Endodermal cell (in vitro differentiated cells): ENCODE measurements around the gene DLG2. TPM values are rescaled to one million over a fixed set of nuclear protein-coding genes. Genes with fewer than 3 reads are reported as not detected.

Source experiments
- DNase-seq: peaks from one replicate; pipeline ENCODE4 v3.0.0-alpha.2; 2017
- H3K27ac ChIP-seq: 2 replicates; pipeline ENCODE4 v1.5.1; 2013; ENCODE audit warnings: mild to moderate bottlenecking, low read depth, low read length, moderate library complexity
- H3K27me3 ChIP-seq: 2 replicates; pipeline ENCODE4 v1.6.1; 2013; ENCODE audit warnings: mild to moderate bottlenecking, low read length, moderate library complexity; ENCODE audit not compliant: insufficient read depth, control insufficient read depth, poor library complexity, severe bottlenecking
- H3K36me3 ChIP-seq: 2 replicates; pipeline ENCODE4 v1.7.0; 2013; ENCODE audit warnings: mild to moderate bottlenecking, low read length, moderate library complexity; ENCODE audit not compliant: control insufficient read depth, insufficient read depth
- H3K4me1 ChIP-seq: one replicate; pipeline ENCODE4 v1.7.0; 2013; ENCODE audit warnings: low read length; ENCODE audit not compliant: control insufficient read depth, insufficient read depth
- H3K4me3 ChIP-seq: 2 replicates; pipeline ENCODE4 v1.5.1; 2013; ENCODE audit warnings: mild to moderate bottlenecking, low read length, moderate library complexity
- H3K9ac ChIP-seq: 2 replicates; pipeline ENCODE4 v1.6.1; 2013; ENCODE audit warnings: mild to moderate bottlenecking, low read length, moderate library complexity; ENCODE audit not compliant: poor library complexity, severe bottlenecking; ENCODE audit errors: extremely low read depth
- H3K9me3 ChIP-seq: 2 replicates; pipeline ENCODE4 v1.6.1; 2013; ENCODE audit warnings: mild to moderate bottlenecking, low read length, moderate library complexity; ENCODE audit not compliant: control insufficient read depth
- H3K27ac Mint-ChIP-seq: 2 replicates; pipeline ENCODE4 v1.8.0; 2020; ENCODE audit warnings: mixed read lengths
- H3K27me3 Mint-ChIP-seq: 2 replicates; pipeline ENCODE4 v1.8.0; 2021; ENCODE audit warnings: mild to moderate bottlenecking, mixed read lengths; ENCODE audit not compliant: insufficient read depth
- H3K36me3 Mint-ChIP-seq: 2 replicates; pipeline ENCODE4 v1.8.0; 2020; ENCODE audit warnings: low read depth, mixed read lengths
- H3K4me1 Mint-ChIP-seq: 2 replicates; pipeline ENCODE4 v1.8.0; 2020; ENCODE audit warnings: mixed read lengths
- H3K4me3 Mint-ChIP-seq: 2 replicates; pipeline ENCODE4 v1.8.0; 2020; ENCODE audit warnings: mild to moderate bottlenecking, moderate library complexity, mixed read lengths
- H3K9me3 Mint-ChIP-seq: 2 replicates; pipeline ENCODE4 v1.8.0; 2020; ENCODE audit warnings: mild to moderate bottlenecking, mixed read lengths
- CTCF ChIP-seq: fragments of 200-600 bp; sonication (generic); conservative IDR thresholded peaks from 2 replicates; pipeline ENCODE4 v1.5.0; 2021; ENCODE audit warnings: antibody characterized with exemption, mild to moderate bottlenecking
- WGBS, 2 experiments: methylation state at CpG; one replicate each; pipeline versions ENCODE4 v1.1.5 to v1.1.7; 2013; ENCODE audit warnings: missing lambda C conversion rate in 2 of 2, mixed read lengths in 1 of 2; ENCODE audit not compliant: insufficient coverage in 1 of 2, insufficient read length in 1 of 2; 5-methylcytosine and 5-hydroxymethylcytosine counted together
- total RNA-seq, 2 donors: library from RNA; stranded (reverse); fragmentation: NEBNext Ultra II Directional in 1 of 2; extraction: Animal tissue kit (Norgen Biotek cat#: 25700) in 1 of 2; gene quantifications; 2 replicates in 1 of 2; 3 replicates in 1 of 2; pipeline ENCODE4 v1.2.1, GENCODE V29; 2021

Gene DLG2
- total RNA-seq, 2 donors from 2014 or later = 9.6 to 10.6 TPM

- H3K36me3 ChIP-seq = no peaks in the 10 kb centered on the region
- H3K27me3 Mint-ChIP-seq = no peaks in the 10 kb centered on the region
- H3K4me3 Mint-ChIP-seq = no peak overlapping the region
- no peaks in the 10 kb centered on the region for H3K9me3 Mint-ChIP-seq
- no peaks in the 10 kb centered on the region for H3K36me3 Mint-ChIP-seq
- 90% methylated on average over 1 of the region's 1 CpG; no CpG with 5 or more reads in 1 of the 2 experiments for WGBS, 2 experiments
- no peaks in the 10 kb centered on the region for H3K9me3 ChIP-seq
- no peak for DNase-seq
- H3K4me3 ChIP-seq = no peak overlapping the region
- H3K4me1 Mint-ChIP-seq = no peaks in the 10 kb centered on the region
- no peaks in the 10 kb centered on the region for H3K4me1 ChIP-seq
- H3K27ac ChIP-seq = no peak overlapping the region
- no peak overlapping the region for H3K27ac Mint-ChIP-seq
- no peaks in the 10 kb centered on the region for H3K27me3 ChIP-seq
- H3K9ac ChIP-seq = no peak overlapping the region
- TF ChIP-seq CTCF = no peak
These were observed 1281.5 kb downstream of the DLG2 start for GRCh38 chr11:84345597-84345996.

GRCh38 chr11:84345027-84345426 lies 1282.1 kb downstream of the DLG2 start:
- DNase-seq = no peak
- Histone ChIP-seq H3K27me3 (no peaks in the 10 kb centered on the region), H3K9ac (no peak overlapping the region), H3K4me3 (no peak overlapping the region), H3K36me3 (no peaks in the 10 kb centered on the region), H3K27ac (no peak overlapping the region), H3K4me1 (no peaks in the 10 kb centered on the region), H3K9me3 (no peaks in the 10 kb centered on the region)
- WGBS, 2 experiments = 89 to 100% methylated on average over 2 to 3 of the region's 3 CpGs
- Mint-ChIP-seq H3K27me3 (no peaks in the 10 kb centered on the region), H3K4me1 (no peaks in the 10 kb centered on the region), H3K36me3 (no peaks in the 10 kb centered on the region), H3K4me3 (no peak overlapping the region), H3K27ac (no peak overlapping the region), H3K9me3 (no peaks in the 10 kb centered on the region)
- TF ChIP-seq CTCF = no peak

GRCh38 chr11:84339796-84340195 lies 1287.3 kb downstream of the DLG2 start:
- no peak overlapping the region for H3K27ac ChIP-seq
- H3K27me3 Mint-ChIP-seq = no peaks in the 10 kb centered on the region
- no peaks in the 10 kb centered on the region for H3K4me1 ChIP-seq
- no peaks in the 10 kb centered on the region for H3K9me3 ChIP-seq
- no peak overlapping the region for H3K27ac Mint-ChIP-seq
- H3K4me1 Mint-ChIP-seq = no peaks in the 10 kb centered on the region
- no peaks in the 10 kb centered on the region for H3K27me3 ChIP-seq
- H3K4me3 Mint-ChIP-seq = no peak overlapping the region
- 90 to 93% methylated on average over 2 to 3 of the region's 3 CpGs for WGBS, 2 experiments
- no peak overlapping the region for H3K9ac ChIP-seq
- H3K9me3 Mint-ChIP-seq = no peaks in the 10 kb centered on the region
- H3K4me3 ChIP-seq = no peak overlapping the region
- no peak for TF ChIP-seq CTCF
- no peak for DNase-seq
- H3K36me3 ChIP-seq = no peaks in the 10 kb centered on the region
- H3K36me3 Mint-ChIP-seq = no peaks in the 10 kb centered on the region
